ENCODE data around the gene PLPP3.

Gene PLPP3

GRCh38 chr1:56493826-56494225 is 85.5 kb downstream of the PLPP3 start:
- DNase-seq, result no peak

- DNase-seq, result no peak
These were observed 87.9 kb downstream of the PLPP3 start for GRCh38 chr1:56491441-56491840.

GRCh38 chr1:56490619-56491018 is 88.7 kb downstream of the PLPP3 start:
- no peak for DNase-seq

- no peak for DNase-seq
These were observed 89.7 kb downstream of the PLPP3 start for GRCh38 chr1:56489695-56490094.

GRCh38 chr1:56484695-56485094 is 94.7 kb downstream of the PLPP3 start:
- DNase-seq, result no peak

GRCh38 chr1:56483104-56483503 is 96.3 kb downstream of the PLPP3 start:
- no peak for DNase-seq

GRCh38 chr1:56482486-56482885 is 96.9 kb downstream of the PLPP3 start:
- no peak for DNase-seq

GRCh38 chr1:56481140-56481694 is 98.1 kb downstream of the PLPP3 start:
- no peak for DNase-seq

GRCh38 chr1:56478734-56479133 is 100.6 kb downstream of the PLPP3 start:
- DNase-seq, result no peak

- no peak for DNase-seq
These were observed 101.9 kb downstream of the PLPP3 start for GRCh38 chr1:56477164-56478111.

GRCh38 chr1:56473582-56474270 is 105.6 kb downstream of the PLPP3 start:
- DNase-seq, result no peak

GRCh38 chr1:56472860-56473259 is 106.5 kb downstream of the PLPP3 start:
- peak; percentile 78 for DNase-seq

- no peak for DNase-seq
These were observed 109.6 kb downstream of the PLPP3 start for GRCh38 chr1:56469640-56470371.

GRCh38 chr1:56468518-56468917 is 110.8 kb downstream of the PLPP3 start:
- no peak for DNase-seq

- DNase-seq, result peak; percentile 18
These were observed 112.8 kb downstream of the PLPP3 start for GRCh38 chr1:56466538-56466937.

GRCh38 chr1:56464294-56464693 is 115.1 kb downstream of the PLPP3 start:
- no peak for DNase-seq

GRCh38 chr1:56463376-56463775 is 116.0 kb downstream of the PLPP3 start:
- DNase-seq, result no peak

- DNase-seq, result no peak
These were observed 117.2 kb downstream of the PLPP3 start for GRCh38 chr1:56462209-56462608.

- DNase-seq, result no peak
These were observed 117.9 kb downstream of the PLPP3 start for GRCh38 chr1:56461158-56462127.

- DNase-seq, result no peak
These were observed 120.1 kb downstream of the PLPP3 start for GRCh38 chr1:56459260-56459659.

GRCh38 chr1:56457756-56458375 is 121.5 kb downstream of the PLPP3 start:
- DNase-seq, result no peak
